GM13976 (cell line): Measurements from ENCODE around the gene WWC2.

Experiments
- DNase-seq: peaks from one replicate; pipeline ENCODE4 v3.0.0; 2012; ENCODE audit warnings: low spot score
- in situ Hi-C: fragments of 300-500 bp; cut with MboI; formaldehyde crosslinking; loops from one replicate; pipeline ENCODE4 v1.12.0; 2022; ENCODE audit warnings: low sequenced_read_pairs, mixed read lengths, inconsistent platforms; ENCODE audit not compliant: unreplicated experiment
- TF ChIP-seq, protein P1 (sequence below): IDR thresholded peaks from 2 replicates; pipeline ENCODE4 v1.5.1; 2012; ENCODE audit warnings: borderline replicate concordance, mild to moderate bottlenecking; ENCODE audit not compliant: insufficient read depth; ENCODE audit errors: extremely low read depth, missing control alignments, control extremely low read depth

Gene WWC2

DNA sequence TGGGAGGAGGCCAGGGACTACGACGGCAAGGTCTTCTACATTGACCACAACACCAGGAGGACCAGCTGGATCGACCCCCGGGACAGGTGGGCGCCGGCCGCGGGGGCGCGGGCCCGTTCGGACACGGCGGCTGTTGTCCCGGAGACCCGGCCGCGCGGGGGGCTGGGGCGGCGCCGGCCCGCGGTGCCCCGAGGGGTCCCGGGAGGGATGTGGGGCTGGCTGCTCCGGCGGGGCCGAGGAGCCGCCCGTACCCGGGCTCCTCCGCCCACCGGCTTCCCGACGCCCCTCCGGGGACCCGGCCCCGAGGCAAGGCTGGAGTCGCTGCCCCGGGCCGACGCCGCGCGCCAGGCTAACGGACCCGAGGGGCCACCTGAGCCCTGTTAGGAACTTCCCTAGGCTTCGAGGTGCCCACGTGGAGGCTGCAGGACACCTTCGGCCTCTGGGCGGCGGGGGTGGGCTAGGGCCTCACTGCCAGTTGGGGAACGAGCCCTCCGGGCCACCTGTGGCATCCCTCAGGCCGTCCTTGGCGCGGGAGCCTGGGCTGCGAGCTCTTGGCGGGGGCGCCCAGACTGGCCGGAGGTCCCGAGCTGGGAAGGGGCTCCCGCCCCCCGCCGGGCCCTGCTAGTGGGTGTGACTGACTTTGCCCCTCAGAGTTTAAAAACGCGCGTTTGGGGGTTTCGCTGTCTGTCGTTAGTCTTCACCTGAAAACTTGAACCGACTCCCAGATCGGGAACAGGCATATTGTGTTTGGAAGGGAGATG is 660 bp downstream of the WWC2 start:
- in situ Hi-C loops = no loop called here
- TF ChIP-seq, protein P1, sequence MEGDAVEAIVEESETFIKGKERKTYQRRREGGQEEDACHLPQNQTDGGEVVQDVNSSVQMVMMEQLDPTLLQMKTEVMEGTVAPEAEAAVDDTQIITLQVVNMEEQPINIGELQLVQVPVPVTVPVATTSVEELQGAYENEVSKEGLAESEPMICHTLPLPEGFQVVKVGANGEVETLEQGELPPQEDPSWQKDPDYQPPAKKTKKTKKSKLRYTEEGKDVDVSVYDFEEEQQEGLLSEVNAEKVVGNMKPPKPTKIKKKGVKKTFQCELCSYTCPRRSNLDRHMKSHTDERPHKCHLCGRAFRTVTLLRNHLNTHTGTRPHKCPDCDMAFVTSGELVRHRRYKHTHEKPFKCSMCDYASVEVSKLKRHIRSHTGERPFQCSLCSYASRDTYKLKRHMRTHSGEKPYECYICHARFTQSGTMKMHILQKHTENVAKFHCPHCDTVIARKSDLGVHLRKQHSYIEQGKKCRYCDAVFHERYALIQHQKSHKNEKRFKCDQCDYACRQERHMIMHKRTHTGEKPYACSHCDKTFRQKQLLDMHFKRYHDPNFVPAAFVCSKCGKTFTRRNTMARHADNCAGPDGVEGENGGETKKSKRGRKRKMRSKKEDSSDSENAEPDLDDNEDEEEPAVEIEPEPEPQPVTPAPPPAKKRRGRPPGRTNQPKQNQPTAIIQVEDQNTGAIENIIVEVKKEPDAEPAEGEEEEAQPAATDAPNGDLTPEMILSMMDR = no peak
- peak; percentile 31 for DNase-seq

DNA sequence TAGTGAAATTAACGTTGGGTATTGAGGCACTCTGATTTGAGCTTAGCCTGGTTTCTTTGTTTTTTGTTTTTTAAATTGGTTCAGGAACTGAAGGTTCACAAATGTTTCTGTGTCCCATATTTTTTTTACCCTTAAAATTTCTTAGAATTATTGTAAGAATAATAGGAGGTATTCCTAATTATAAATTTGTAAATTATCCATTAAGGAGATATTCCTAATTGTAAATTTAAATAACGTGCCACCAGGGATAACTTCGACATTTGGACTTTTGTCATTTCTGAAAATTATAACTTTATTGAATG is 1.2 kb downstream of the WWC2 start:
- TF ChIP-seq, protein P1 = no peak
- DNase-seq = no peak
- in situ Hi-C loops = no loop called here

DNA sequence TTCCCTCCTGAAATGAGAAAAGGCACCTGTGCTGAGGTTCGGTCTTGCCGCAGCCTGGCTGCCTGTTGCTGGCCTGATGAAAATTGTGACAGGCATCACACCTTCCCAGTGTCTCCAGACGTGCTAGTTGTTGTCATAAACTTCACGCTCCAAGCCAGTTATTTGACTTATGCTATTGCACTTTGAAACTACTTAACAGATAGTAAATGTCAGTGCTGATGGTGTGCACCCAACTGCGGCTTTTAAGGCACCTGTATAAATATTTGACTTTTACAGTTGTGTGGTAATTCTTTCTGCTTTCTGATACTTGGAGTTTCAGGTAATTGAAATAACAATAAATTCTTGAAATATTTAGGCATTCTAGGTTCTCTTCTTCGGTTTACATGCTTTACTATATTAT is 1.8 kb downstream of the WWC2 start:
- in situ Hi-C loops = no loop called here
- TF ChIP-seq, protein P1 = no peak
- no peak for DNase-seq

DNA sequence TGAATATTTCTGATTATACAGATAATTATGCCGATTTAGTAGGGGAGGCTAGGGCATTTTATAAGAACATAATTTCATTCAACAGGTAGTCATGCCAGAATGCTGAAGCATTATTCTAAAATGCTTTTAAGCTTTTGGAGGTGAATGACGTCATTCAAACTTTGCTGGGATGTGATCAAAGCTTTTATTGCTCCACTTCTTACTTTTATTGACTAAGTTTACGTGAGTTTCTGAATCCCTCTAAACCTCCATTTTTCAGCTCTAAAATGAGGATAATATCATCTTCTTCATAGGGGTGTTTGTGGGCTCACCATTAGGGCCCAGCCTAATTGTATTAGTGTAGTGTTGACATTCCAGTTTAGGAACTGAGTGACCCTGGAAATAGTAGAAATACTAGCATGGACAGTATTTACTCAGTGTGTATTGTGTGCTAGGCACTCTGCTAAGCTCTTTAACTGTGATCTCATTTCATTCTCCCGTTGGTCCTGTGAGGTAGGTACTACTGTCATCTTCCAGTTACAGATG is 3.0 kb downstream of the WWC2 start:
- in situ Hi-C loops = no loop called here
- TF ChIP-seq, protein P1 = no peak
- DNase-seq = no peak

DNA sequence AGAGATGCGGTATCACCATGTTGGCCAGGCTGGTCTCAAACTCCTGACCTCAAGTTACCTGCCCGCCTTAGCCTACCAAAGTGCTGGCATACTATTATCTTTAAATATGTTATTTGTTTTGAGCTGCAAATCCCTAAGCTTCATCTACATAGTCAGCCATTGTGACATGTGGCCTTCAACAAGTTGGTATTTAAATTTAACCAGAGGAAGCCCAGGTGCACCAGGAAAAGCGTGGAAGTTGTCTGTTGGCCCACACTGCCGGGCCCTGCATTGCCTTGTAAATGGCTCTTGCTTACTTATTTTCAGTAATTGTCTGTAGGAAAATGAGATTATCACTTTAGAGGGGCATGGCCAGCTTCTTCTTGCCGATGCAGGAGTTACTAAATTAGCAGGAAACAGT is 6.0 kb downstream of the WWC2 start:
- in situ Hi-C loops = no loop called here
- DNase-seq = no peak
- TF ChIP-seq, protein P1 = no peak

DNA sequence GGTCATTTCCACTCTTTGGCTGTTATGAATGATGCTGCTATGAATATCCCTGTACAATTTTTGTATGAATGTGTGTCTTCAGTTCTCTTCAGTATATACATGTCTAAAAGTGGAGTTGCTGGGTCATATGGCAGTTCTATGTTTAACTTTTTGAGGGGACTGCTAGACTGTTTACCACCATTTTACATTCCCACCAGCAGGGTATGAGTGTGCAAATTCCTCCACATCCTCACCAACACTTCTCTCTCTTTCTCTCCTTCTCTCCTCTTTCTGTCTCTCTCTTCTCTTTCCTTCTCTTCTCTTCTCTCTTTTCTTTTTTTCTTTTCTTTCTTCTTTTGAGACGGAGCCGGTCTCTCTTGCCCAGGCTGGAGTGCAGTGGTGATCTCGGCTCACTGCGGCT is 7.8 kb downstream of the WWC2 start:
- in situ Hi-C loops = no loop called here
- DNase-seq = no peak
- TF ChIP-seq, protein P1 = no peak
